GM21367 (cell line): ENCODE results near the gene ANKRD17.
"Not testable (repeated sequence)": the region's sequence is repeated elsewhere in the genome, so short reads cannot be mapped to it uniquely, and the experiment has no call there.

Source experiments
- ATAC-seq: cut with Tn5 transposase; IDR thresholded peaks from one replicate; pipeline ENCODE4 v1.9.1; 2021; ENCODE audit not compliant: unreplicated experiment

ANKRD17 gene

GRCh38 chr4:73258686-73259570 is at the start of gene ANKRD17:
TSS of gene ANKRD17 (minus strand) at chr4:73258798. CDS start at chr4:73258668, 130 bp downstream.
- ATAC-seq, result peak; percentile 75

- ATAC-seq, result peak; percentile 69
Observed at GRCh38 chr4:73308286-73308685, 49.7 kb upstream of the ANKRD17 start.

- no peak for ATAC-seq
Observed at GRCh38 chr4:73303711-73304110, 45.1 kb upstream of the ANKRD17 start.

- ATAC-seq, result no peak
Observed at GRCh38 chr4:73299548-73300280, 41.1 kb upstream of the ANKRD17 start.

DNA sequence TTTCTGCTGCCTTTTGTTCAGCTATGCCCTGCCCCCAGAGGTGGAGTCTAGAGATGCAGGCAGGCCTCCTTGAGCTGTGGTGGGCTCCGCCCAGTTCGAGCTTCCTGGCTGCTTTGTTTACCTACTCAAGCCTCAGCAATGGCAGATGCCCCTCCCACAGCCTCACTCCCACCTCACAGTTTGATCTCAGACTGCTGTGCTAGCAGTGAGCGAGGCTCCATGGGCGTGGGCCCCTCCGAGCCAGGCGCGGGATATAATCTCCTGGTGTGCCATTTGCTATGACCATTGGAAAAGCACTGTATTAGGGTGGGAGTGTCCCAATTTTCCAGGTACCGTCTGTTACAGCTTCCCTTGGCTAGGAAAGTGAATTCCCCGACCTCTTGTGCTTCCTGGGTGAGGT is 34.1 kb upstream of the ANKRD17 start:
- not testable (repeated sequence) for ATAC-seq

DNA sequence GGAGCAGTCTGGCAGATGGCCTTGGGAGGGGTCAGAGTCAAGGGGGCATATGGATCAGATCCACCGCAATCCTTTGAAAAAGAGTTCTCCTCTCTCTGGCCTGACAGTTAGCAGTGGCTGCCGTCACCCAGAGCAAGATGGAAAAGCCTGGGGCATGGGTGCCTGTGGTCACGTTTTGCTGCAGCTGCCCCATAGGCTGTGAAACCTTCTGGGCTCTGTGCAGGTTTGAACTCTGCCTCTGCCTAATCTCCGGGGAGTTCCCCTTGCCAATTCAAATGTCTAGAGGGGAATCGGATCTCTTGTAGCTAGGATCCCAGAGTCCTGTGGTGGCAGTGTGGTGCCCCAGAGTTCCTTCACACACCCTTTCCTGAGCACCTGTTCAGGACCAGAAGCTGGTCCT is 23.4 kb upstream of the ANKRD17 start:
- ATAC-seq, result no peak

- no peak for ATAC-seq
Observed at GRCh38 chr4:73281396-73281795, 22.8 kb upstream of the ANKRD17 start.

DNA sequence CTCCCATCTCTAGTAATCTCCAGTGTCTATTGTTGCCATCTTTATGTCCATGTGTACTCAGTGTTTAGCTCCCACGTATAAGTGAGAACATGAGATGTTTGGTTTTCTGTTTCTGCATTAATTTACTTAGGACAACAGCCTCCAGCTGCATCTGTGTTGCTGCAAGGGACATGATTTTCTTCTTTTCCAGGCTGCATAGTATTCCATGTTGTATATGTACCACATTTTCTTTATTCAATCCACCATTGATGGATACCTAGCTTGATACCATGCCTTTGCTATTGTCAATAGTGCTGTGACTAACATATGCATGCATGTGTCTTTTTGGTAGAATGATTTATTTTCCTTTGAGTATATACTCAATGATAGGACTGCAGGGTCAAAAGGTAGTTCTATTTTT is 18.6 kb upstream of the ANKRD17 start:
- no peak for ATAC-seq

- no peak for ATAC-seq
Observed at GRCh38 chr4:73275318-73275654, 16.7 kb upstream of the ANKRD17 start.

DNA sequence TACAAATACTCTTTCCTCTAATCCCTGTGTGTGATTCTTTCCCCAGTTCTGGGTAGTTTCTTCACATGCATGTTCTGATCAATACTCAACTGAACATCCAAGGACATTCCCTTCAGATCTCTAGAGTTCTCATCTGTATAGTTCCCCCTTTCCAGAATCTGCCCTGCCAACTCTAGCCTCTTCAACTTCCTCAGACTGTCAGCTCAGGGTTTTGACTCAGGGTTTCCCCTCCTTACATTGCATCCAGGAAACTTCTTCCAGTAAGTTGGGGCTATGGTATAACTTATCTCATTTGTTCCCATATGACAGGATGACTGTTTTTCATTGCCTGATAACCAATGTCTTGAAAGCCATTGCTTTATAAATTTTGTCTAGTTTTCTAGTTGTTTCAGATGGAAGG is 14.2 kb upstream of the ANKRD17 start:
- ATAC-seq, result no peak

DNA sequence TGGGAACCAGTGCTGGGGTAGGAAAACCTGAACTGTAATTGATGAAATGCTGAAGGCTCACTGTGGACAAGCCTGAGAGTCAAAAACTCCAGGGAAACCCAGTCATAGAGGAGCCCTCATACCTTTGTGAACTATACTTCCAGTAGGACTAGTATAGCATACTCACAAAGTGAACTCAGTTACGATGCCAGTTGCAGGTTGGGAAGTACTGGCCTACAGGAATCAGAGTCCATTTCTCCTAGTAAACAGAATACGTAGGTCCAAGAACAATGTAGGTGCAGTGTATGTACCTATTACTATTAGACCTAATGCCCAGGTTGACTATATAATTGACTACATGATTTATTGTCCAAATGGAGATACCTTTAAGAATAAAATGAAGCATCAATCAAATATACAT is 8.5 kb upstream of the ANKRD17 start:
- ATAC-seq, result no peak

DNA sequence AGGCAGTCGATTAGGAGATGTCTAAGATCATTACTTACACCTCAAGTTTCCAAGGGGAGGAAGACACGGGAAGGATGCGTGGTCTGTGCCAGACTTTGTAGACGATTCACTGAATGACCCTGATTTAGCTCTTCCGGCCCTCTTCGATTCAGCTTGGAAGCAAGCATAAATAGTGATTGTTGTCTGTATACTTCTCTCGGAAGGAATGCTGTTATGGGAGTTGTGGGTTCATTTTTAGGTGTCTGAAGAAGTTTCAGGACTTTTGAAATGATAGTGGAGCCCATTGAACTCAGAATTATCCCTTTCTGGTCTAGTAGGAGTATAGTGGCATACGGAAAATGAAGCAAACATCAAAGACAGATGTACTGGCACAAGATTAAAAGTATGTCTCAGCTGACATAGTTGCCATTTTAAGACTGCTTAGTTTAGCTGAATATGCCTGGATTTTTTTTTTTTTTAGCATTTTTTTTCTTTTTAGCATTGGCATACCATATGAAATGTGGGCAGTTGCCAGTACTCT is 1.0 kb upstream of the ANKRD17 start:
- ATAC-seq, result peak; percentile 9

- peak; percentile 27 for ATAC-seq
Observed at GRCh38 chr4:73258436-73258685, 237 bp downstream of the ANKRD17 start.

DNA sequence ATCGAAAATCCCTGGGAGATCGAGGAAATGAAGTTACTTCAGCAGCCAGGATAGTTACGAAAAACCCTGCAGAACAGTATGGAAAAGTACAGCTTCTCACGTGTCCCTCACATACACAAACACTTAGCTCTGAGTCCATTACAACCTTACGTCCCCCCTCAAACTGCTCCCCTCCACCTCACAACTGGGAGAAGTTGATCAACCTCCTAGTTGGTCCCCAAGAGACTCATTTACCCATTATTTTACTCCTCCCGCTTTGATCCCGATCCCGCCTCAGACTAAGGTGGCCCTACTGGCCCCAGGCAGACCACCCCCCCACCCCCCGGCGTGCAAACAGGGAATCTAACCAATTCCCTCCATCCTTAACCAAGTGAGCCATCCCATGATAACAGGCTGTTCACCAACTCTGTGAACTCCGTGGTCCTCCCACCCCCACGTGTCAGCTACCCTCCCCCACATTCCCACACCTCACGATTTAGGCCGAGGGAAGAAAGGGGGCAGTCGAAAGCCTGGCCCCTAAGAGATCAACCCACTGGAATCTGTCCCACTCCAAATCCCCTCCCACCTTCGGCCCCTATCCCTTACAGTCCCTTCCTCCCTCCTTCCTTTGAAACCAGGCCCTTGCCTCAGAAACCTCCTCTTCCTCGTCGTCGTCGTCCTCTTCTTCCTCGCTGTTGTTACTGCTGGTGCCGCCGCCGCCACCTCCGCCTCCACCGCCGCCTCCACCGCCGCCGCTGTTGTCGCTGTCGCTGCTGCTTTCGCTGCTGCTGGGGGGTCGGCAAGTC is 755 bp downstream of the ANKRD17 start:
- no peak for ATAC-seq

GRCh38 chr4:73257234-73257633 is 1.4 kb downstream of the ANKRD17 start:
- ATAC-seq, result peak; percentile 30

DNA sequence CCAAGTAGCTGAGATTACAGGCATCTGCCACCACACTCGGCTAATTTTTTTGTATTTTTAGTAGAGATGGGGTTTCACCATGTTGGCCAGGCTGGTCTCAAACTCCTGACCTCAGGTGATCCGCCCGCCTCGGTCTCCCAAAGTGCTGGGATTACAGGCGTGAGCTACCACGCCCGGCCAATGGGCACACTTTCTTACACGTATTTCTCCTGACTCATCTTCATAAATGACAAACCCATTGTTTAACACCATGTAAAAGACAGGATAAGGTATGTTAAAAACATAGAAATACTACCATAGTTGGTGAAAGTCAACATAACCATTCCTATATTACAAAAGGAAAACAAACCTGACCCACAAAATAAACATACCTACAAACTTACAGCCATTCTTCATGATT is 2.8 kb downstream of the ANKRD17 start:
- not testable (repeated sequence) for ATAC-seq

- ATAC-seq, result no peak
Observed at GRCh38 chr4:73252001-73252400, 6.6 kb downstream of the ANKRD17 start.

DNA sequence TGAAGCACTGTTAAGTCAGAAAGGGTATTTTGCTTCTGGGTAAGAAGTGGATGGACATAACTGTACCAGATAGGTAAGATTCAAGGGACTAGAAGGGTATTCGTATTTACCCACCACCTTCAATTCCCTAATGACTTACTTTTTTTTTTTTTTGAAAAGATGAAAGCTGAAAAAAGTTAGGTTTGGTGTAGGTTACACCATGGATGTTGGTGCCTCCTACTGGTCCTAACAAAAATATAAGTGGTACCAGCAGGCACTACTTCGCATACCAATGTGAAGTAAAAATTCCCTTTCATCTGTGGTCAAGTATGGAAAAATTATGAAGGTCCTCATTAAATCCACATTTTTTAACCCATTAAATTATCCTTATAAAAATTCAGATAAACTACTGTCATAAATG is 7.2 kb downstream of the ANKRD17 start:
- no peak for ATAC-seq

- ATAC-seq, result no peak
Observed at GRCh38 chr4:73250642-73251041, 8.0 kb downstream of the ANKRD17 start.

DNA sequence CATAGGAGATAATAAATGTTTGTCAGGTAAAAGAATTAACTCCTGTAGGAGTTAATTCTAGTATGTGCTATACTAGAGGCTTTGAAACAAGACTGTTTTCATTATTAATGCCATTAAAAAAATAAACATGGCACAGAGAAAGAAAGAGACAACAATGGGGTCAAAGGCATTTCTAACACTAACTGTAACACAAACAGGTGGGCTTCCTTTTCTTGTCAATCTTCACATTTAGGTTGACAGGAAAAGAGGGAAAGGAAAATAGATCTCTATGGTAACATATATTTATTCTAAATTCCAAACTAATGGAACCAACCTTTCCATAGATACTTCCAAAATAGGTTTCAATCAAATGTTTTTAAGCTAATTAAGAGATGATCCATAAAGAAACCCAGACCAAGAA is 9.8 kb downstream of the ANKRD17 start:
- ATAC-seq, result no peak

GRCh38 chr4:73248416-73248815 is 10.2 kb downstream of the ANKRD17 start:
- ATAC-seq, result no peak

DNA sequence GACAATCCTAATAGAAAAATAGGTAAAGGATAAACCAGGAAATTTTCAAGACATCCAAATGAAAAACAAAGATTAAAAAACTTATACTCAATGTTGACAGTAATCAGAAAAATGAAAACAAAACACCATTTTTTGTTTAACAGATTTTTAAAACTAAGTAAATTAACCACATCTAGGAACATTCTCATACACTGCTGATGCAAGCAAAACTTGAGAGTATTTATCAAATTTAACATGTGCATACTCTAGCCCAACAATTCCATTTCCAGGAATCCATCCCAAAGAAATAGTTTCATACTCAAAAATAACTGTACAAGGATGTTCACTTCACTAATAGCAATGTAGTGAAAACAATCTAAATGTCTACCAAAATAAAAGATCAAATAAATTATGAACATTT is 11.5 kb downstream of the ANKRD17 start:
- no peak for ATAC-seq
